H9 (cell line): ENCODE measurements around the gene ZFP36. TPM values are rescaled to one million over a fixed set of nuclear protein-coding genes. Genes with fewer than 3 reads are reported as not detected.

Experiments used
- DNase-seq: peaks from one replicate; pipeline ENCODE4 v3.0.0-alpha.2; 2017
- H2AFZ ChIP-seq: one replicate; pipeline ENCODE4 v1.6.1; 2013; ENCODE audit warnings: mild to moderate bottlenecking, low read length, control low read depth, moderate library complexity
- H2AK5ac ChIP-seq: 2 replicates; pipeline ENCODE4 v1.6.1; 2013; ENCODE audit warnings: low read length, control low read depth, mixed read lengths; ENCODE audit not compliant: insufficient read length
- H2BK120ac ChIP-seq: one replicate; pipeline ENCODE4 v1.6.1; 2013; ENCODE audit warnings: low read depth, mild to moderate bottlenecking, low read length, control low read depth, inconsistent platforms; ENCODE audit not compliant: poor library complexity, severe bottlenecking
- H2BK12ac ChIP-seq: 2 replicates; pipeline ENCODE4 v1.6.1; 2013; ENCODE audit warnings: low read length, control low read depth, mixed read lengths, low read depth; ENCODE audit not compliant: insufficient read length
- H2BK15ac ChIP-seq: 2 replicates; pipeline ENCODE4 v1.6.1; 2013; ENCODE audit warnings: low read depth, low read length, control low read depth
- H2BK20ac ChIP-seq: one replicate; pipeline ENCODE4 v1.6.1; 2013; ENCODE audit warnings: low read depth, mild to moderate bottlenecking, low read length, control low read depth, inconsistent platforms; ENCODE audit not compliant: poor library complexity, severe bottlenecking
- H2BK5ac ChIP-seq: 2 replicates; pipeline ENCODE4 v1.6.1; 2013; ENCODE audit warnings: low read length, control low read depth, mixed read lengths; ENCODE audit not compliant: insufficient read length
- H3K14ac ChIP-seq: 2 replicates; pipeline ENCODE4 v1.6.1; 2013; ENCODE audit warnings: low read length, control low read depth; ENCODE audit not compliant: insufficient read depth
- H3K18ac ChIP-seq: 2 replicates; pipeline ENCODE4 v1.6.1; 2013; ENCODE audit warnings: low read depth, mild to moderate bottlenecking, mixed read lengths, low read length, control low read depth; ENCODE audit not compliant: insufficient read length
- H3K23ac ChIP-seq: 2 replicates; pipeline ENCODE4 v1.6.1; 2013; ENCODE audit warnings: low read length, control low read depth, mixed read lengths, low read depth; ENCODE audit not compliant: insufficient read length
- H3K23me2 ChIP-seq: 2 replicates; pipeline ENCODE4 v1.6.1; 2013; ENCODE audit warnings: low read depth, mild to moderate bottlenecking, mixed read lengths, low read length, control low read depth; ENCODE audit not compliant: insufficient read length, poor library complexity, severe bottlenecking
- H3K27ac ChIP-seq: 2 replicates; pipeline ENCODE4 v1.5.1; 2013; ENCODE audit warnings: low read length, control low read depth, mixed read lengths, low read depth; ENCODE audit not compliant: insufficient read length
- H3K27me3 ChIP-seq: 2 replicates; pipeline ENCODE4 v1.6.1; 2013; ENCODE audit warnings: low read length, control low read depth, inconsistent platforms; ENCODE audit not compliant: insufficient read depth
- H3K4ac ChIP-seq: 2 replicates; pipeline ENCODE4 v1.6.1; 2013; ENCODE audit warnings: low read depth, mild to moderate bottlenecking, control low read depth, inconsistent platforms, low read length, moderate library complexity
- H3K4me1 ChIP-seq: 2 replicates; pipeline ENCODE4 v1.6.1; 2013; ENCODE audit warnings: low read length, control low read depth, inconsistent platforms; ENCODE audit not compliant: insufficient read depth
- H3K4me2 ChIP-seq: 2 replicates; pipeline ENCODE4 v1.6.1; 2013; ENCODE audit warnings: low read length, control low read depth, mixed read lengths; ENCODE audit not compliant: insufficient read length, insufficient read depth
- H3K56ac ChIP-seq: 2 replicates; pipeline ENCODE4 v1.6.1; 2013; ENCODE audit warnings: low read depth, mild to moderate bottlenecking, mixed read lengths, low read length, control low read depth; ENCODE audit not compliant: insufficient read length
- H3K79me1 ChIP-seq: 2 replicates; pipeline ENCODE4 v1.6.1; 2013; ENCODE audit warnings: low read depth, mild to moderate bottlenecking, moderate library complexity, low read length, control low read depth, inconsistent platforms; ENCODE audit not compliant: insufficient read depth, poor library complexity, severe bottlenecking
- H3K79me2 ChIP-seq: 2 replicates; pipeline ENCODE4 v1.6.1; 2013; ENCODE audit warnings: low read length, control low read depth, inconsistent platforms; ENCODE audit not compliant: insufficient read depth
- H3K9ac ChIP-seq: 2 replicates; pipeline ENCODE4 v1.6.1; 2013; ENCODE audit warnings: low read length, control low read depth, mixed read lengths; ENCODE audit not compliant: insufficient read length; ENCODE audit errors: extremely low read depth
- H3K9me3 ChIP-seq: one replicate; pipeline ENCODE4 v1.6.1; 2013; ENCODE audit warnings: low read depth, low read length, inconsistent platforms; ENCODE audit not compliant: control insufficient read depth
- H3T11ph ChIP-seq: one replicate; pipeline ENCODE4 v1.6.1; 2013; ENCODE audit warnings: mild to moderate bottlenecking, low read length, control low read depth, inconsistent platforms
- H4K20me1 ChIP-seq: one replicate; pipeline ENCODE4 v1.6.1; 2013; ENCODE audit not compliant: control insufficient read depth, insufficient read length, insufficient read depth
- H4K5ac ChIP-seq: 2 replicates; pipeline ENCODE4 v1.6.1; 2013; ENCODE audit warnings: low read depth, mild to moderate bottlenecking, mixed read lengths, low read length, control low read depth; ENCODE audit not compliant: insufficient read length
- H4K8ac ChIP-seq: replicated peaks from 2 replicates; pipeline ENCODE4 v1.6.1; 2013; ENCODE audit warnings: low read length, control low read depth, mixed read lengths, low read depth; ENCODE audit not compliant: insufficient read length
- H4K91ac ChIP-seq: 2 replicates; pipeline ENCODE4 v1.6.1; 2013; ENCODE audit warnings: low read depth, mild to moderate bottlenecking, moderate library complexity, mixed read lengths, low read length, control low read depth; ENCODE audit not compliant: insufficient read length
- H3K27ac Mint-ChIP-seq, 3 experiments: 2 replicates in 2 of 3; 3 replicates in 1 of 3; pipeline ENCODE4 v1.8.0; 2020 to 2021; ENCODE audit warnings: mixed read lengths in 3 of 3, mild to moderate bottlenecking in 1 of 3, moderate library complexity in 1 of 3
- H3K27me3 Mint-ChIP-seq: 2 replicates; pipeline ENCODE4 v1.8.0; 2021; ENCODE audit warnings: low read depth, mild to moderate bottlenecking, moderate library complexity, mixed read lengths
- H3K36me3 Mint-ChIP-seq, 3 experiments: 2 replicates in 2 of 3; 3 replicates in 1 of 3; pipeline ENCODE4 v1.8.0; 2020 to 2021; ENCODE audit warnings: low read depth in 3 of 3, mixed read lengths in 3 of 3; ENCODE audit not compliant: insufficient read depth in 1 of 3
- H3K4me1 Mint-ChIP-seq, 2 experiments: 2 replicates each; pipeline ENCODE4 v1.8.0; 2020; ENCODE audit warnings: mixed read lengths in 2 of 2
- H3K4me3 Mint-ChIP-seq, 2 experiments: 2 replicates in 1 of 2; 3 replicates in 1 of 2; pipeline ENCODE4 v1.8.0; 2020 to 2021; ENCODE audit warnings: mild to moderate bottlenecking in 2 of 2, mixed read lengths in 2 of 2, moderate library complexity in 1 of 2
- H3K9me3 Mint-ChIP-seq, 2 experiments: 2 replicates in 1 of 2; 3 replicates in 1 of 2; pipeline ENCODE4 v1.8.0; 2020; ENCODE audit warnings: mild to moderate bottlenecking in 2 of 2, mixed read lengths in 2 of 2, moderate library complexity in 1 of 2
- WGBS: extraction: QIAGEN DNeasy Blood & Tissue Kit; methylation state at CpG from one replicate; pipeline ENCODE4 v1.1.7; 2013; ENCODE audit warnings: missing lambda C conversion rate, low lambda C conversion rate, mixed read lengths; ENCODE audit not compliant: insufficient read length; ENCODE audit errors: extremely low coverage; 5-methylcytosine and 5-hydroxymethylcytosine counted together
- total RNA-seq: library from RNA; stranded (reverse); gene quantifications from 2 replicates; pipeline ENCODE4 v1.2.1, GENCODE V29; 2021
- TF ChIP-seq, protein P1 (sequence below): fragments of 200-600 bp; sonication (generic); conservative IDR thresholded peaks from 3 replicates; pipeline ENCODE4 v1.8.0; 2021; ENCODE audit warnings: antibody characterized with exemption, mild to moderate bottlenecking

Gene ZFP36
- total RNA-seq, 1 experiment from 2014 or later, result 14.6 TPM

DNA sequence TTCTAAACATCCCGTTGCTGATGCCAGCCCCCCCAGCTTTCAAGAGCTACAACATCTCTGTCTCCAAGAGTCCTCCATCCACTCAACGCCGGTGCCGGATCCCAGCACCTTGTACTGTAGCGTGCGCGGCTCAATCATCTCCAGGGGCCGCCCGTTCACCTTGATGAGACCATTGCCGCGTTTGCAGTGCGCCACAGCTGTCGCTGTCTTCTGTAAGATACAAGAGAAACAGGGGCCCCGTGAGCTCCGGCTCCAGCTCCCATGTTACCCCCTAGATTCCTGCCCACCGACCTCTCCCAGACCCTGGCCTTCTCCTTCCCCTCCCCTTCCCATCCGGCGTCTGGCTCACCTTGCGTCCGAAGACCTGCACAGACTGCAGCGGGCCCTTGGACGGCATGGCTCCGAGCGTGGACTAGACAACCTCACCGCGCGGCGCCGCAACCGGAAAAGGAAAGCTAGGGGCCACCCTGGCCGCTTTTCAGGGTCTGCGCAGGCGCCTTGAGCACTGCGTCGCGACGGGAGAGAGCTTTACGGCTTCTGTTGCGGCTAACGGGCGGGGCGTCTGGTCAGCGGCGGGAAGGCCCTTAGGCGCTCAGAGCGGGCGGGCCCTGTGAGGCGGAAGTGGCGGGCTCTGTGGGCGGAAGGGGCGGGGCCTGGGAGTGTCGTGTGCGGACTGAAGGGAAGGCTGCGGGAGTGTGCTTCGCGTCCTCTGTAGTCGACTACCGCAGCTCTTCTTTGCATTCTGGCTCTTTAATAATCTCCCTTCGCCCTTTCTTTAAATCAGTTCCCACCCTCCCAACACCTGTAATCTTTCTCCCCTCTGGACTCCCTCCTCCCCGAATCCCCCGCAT is 29.1 kb downstream of the ZFP36 start, which contains the start of gene RPS16:
Gene RPS16, minus strand, starts transcription at position 451 of the 851 bp plus-strand sequence. Its CDS starts 54 bp downstream, at position 397.
- H2AFZ ChIP-seq, result no peak within 1 kb of the TSS
- H4K91ac ChIP-seq, result no peak within 1 kb of the TSS
- H3K23me2 ChIP-seq, result peaks cover 10% of the 10 kb centered on the region
- H3K9me3 Mint-ChIP-seq, result peaks cover 0 to 7% of the 10 kb centered on the region in 2 experiments; a peak in 2 of 5 replicates
- H3K27ac ChIP-seq, result no peak within 1 kb of the TSS
- no peaks in the 10 kb centered on the region for H4K20me1 ChIP-seq
- H3K18ac ChIP-seq, result peak within 1 kb of the TSS; percentile 86
- H3K56ac ChIP-seq, result no peak within 1 kb of the TSS
- H2BK15ac ChIP-seq, result no peak within 1 kb of the TSS
- TF ChIP-seq, protein P1, sequence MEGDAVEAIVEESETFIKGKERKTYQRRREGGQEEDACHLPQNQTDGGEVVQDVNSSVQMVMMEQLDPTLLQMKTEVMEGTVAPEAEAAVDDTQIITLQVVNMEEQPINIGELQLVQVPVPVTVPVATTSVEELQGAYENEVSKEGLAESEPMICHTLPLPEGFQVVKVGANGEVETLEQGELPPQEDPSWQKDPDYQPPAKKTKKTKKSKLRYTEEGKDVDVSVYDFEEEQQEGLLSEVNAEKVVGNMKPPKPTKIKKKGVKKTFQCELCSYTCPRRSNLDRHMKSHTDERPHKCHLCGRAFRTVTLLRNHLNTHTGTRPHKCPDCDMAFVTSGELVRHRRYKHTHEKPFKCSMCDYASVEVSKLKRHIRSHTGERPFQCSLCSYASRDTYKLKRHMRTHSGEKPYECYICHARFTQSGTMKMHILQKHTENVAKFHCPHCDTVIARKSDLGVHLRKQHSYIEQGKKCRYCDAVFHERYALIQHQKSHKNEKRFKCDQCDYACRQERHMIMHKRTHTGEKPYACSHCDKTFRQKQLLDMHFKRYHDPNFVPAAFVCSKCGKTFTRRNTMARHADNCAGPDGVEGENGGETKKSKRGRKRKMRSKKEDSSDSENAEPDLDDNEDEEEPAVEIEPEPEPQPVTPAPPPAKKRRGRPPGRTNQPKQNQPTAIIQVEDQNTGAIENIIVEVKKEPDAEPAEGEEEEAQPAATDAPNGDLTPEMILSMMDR, result no peak
- no peak within 1 kb of the TSS for H3T11ph ChIP-seq
- peak within 1 kb of the TSS; percentile 98 to 100 for H3K4me3 Mint-ChIP-seq
- no peak within 1 kb of the TSS for H2AK5ac ChIP-seq
- no peaks in the 10 kb centered on the region for H3K9me3 ChIP-seq
- H3K14ac ChIP-seq, result peak within 1 kb of the TSS; percentile 97
- no peaks in the 10 kb centered on the region for H3K27me3 ChIP-seq
- peaks cover 6% of the 10 kb centered on the region; the same call in 1 of the 2 replicates for H3K79me2 ChIP-seq
- WGBS, result no CpG with 5 or more reads among the region's 61 CpGs
- H4K5ac ChIP-seq, result no peak within 1 kb of the TSS
- H3K27ac Mint-ChIP-seq, result peak within 1 kb of the TSS; percentile 99 to 100 (median 100)
- peak within 1 kb of the TSS; percentile 53 for H2BK120ac ChIP-seq
- H3K36me3 Mint-ChIP-seq, result peaks cover 32 to 40% (median 37%) of the 10 kb centered on the region in 3 experiments
- H2BK20ac ChIP-seq, result no peak within 1 kb of the TSS
- H3K4me1 Mint-ChIP-seq, result peaks cover 30 to 42% of the 10 kb centered on the region in 2 experiments
- no peak within 1 kb of the TSS for H2BK12ac ChIP-seq
- no peak within 1 kb of the TSS for H2BK5ac ChIP-seq
- no peak within 1 kb of the TSS for H3K23ac ChIP-seq
- peak within 1 kb of the TSS; percentile 99 for H3K9ac ChIP-seq
- peaks cover 5% of the 10 kb centered on the region for H3K27me3 Mint-ChIP-seq
- DNase-seq, result peak; percentile 98
- peak within 1 kb of the TSS; percentile 75 for H3K4me2 ChIP-seq
- peaks cover 9% of the 10 kb centered on the region for H3K79me1 ChIP-seq
- H4K8ac ChIP-seq, result no peak within 1 kb of the TSS
- H3K4me1 ChIP-seq, result no peaks in the 10 kb centered on the region
- no peak within 1 kb of the TSS for H3K4ac ChIP-seq
